Activated T-helper 1 cell treated with anti-CD3 and anti-CD28 coated beads, Interleukin-2, amount 50 U/mL, for 16 hours (primary cell): ENCODE measurements around the gene PATL2.
"Not testable (repeated sequence)": the region's sequence is repeated elsewhere in the genome, so short reads cannot be mapped to it uniquely, and the experiment has no call there.

Experiments used
- DNase-seq, 2 donors: peaks; one replicate each; pipeline ENCODE4 v3.0.0-alpha.2; 2020; ENCODE audit warnings: low read depth in 1 of 2, low spot score in 1 of 2

PATL2 gene

GRCh38 chr15:44719293-44719999 is 8.3 kb upstream of the PATL2 start:
- no peak for DNase-seq

GRCh38 chr15:44718927-44719292 is 7.8 kb upstream of the PATL2 start:
- no peak for DNase-seq

DNA sequence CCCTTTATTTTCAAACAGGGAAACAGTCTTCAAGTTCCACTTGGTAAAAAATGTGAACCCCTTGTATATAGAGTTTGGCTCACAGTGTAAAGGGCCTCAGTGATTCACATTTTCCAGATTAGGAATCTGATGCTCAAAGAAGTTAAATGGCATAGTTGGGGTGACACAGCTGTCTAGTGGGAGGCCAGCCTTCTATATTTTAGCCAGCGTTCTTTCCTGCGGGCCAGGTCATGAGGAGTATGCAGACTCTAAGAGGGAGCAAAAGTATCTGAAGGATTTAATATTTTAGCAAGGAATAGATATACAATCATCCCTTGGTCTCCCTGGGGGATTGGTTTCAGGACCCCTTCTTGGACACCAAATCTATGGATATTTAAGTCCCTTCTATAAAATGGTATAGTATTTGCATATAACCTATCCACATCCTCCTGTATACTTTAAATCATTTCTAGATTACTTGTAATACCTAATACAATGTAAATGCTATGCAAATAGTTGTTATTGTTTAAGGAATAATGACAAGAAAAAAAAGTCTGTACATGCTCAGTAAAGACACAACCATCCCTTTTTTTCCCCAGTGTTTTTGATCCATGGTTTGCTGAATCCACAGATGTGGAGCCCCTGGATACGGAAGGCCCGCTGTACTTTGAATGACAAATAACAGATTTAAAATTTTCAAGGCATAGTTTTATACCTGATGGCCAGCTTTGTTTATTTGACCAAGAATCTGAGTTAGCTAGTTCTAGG is 7.2 kb upstream of the PATL2 start:
- DNase-seq, result no peak

- DNase-seq, result no peak
Measured at GRCh38 chr15:44716983-44717602, 6.0 kb upstream of the PATL2 start.

GRCh38 chr15:44715797-44716334 is 4.7 kb upstream of the PATL2 start:
- no peak for DNase-seq

GRCh38 chr15:44715142-44715796 is 4.1 kb upstream of the PATL2 start:
- no peak for DNase-seq

DNA sequence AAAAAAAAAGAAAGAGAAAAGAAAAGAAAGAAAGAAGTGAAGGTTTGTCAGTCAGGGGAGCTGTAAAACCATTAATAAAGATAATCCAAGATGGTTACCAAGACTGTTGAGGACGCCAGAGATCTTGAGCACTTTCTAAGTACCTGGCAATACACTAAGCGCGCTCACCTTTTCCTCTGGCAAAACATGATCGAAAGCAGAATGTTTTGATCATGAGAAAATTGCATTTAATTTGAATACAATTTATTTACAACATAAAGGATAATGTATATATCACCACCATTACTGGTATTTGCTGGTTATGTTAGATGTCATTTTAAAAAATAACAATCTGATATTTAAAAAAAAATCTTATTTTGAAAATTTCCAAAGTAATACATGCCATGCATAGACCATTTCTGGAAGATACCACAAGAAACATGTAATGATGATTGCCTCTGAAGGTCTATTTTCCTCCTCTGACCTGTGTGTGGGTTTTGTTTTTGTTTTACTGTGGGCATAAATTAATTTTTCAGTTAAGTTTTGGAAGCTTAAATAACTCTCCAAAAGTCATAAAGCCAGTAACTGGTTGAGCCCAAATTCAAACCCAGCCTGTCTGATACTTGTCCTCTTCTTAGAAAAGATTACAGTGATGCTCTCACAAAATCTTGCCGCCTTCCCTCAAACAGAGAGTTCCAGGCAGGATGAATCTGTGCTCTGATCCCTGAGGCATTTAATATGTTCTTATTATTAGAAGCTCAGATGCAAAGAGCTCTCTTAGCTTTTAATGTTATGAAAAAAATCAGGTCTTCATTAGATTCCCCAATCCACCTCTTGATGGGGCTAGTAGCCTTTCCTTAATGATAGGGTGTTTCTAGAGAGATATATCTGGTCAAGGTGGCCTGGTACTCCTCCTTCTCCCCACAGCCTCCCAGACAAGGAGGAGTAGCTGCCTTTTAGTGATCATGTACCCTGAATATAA is 2.2 kb upstream of the PATL2 start:
- DNase-seq, result no peak

DNA sequence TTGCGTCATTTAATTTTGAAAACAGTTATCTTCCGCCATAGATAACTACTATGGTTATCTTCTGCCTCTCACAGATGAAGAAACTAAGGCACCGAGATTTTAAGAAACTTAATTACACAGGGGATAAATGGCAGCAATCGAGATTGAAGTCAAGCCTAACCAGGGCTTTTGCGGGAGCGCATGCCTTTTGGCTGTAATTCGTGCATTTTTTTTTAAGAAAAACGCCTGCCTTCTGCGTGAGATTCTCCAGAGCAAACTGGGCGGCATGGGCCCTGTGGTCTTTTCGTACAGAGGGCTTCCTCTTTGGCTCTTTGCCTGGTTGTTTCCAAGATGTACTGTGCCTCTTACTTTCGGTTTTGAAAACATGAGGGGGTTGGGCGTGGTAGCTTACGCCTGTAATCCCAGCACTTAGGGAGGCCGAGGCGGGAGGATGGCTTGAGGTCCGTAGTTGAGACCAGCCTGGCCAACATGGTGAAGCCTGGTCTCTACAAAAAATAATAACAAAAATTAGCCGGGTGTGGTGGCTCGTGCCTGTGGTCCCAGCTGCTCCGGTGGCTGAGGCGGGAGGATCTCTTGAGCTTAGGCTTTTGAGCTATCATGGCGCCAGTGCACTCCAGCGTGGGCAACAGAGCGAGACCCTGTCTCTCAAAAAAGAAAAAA is 1.4 kb upstream of the PATL2 start:
- peak in 1 of 2 donors; percentile 54 for DNase-seq

GRCh38 chr15:44711743-44712345 is 721 bp upstream of the PATL2 start:
- DNase-seq, result peak; percentile 41 to 43

DNA sequence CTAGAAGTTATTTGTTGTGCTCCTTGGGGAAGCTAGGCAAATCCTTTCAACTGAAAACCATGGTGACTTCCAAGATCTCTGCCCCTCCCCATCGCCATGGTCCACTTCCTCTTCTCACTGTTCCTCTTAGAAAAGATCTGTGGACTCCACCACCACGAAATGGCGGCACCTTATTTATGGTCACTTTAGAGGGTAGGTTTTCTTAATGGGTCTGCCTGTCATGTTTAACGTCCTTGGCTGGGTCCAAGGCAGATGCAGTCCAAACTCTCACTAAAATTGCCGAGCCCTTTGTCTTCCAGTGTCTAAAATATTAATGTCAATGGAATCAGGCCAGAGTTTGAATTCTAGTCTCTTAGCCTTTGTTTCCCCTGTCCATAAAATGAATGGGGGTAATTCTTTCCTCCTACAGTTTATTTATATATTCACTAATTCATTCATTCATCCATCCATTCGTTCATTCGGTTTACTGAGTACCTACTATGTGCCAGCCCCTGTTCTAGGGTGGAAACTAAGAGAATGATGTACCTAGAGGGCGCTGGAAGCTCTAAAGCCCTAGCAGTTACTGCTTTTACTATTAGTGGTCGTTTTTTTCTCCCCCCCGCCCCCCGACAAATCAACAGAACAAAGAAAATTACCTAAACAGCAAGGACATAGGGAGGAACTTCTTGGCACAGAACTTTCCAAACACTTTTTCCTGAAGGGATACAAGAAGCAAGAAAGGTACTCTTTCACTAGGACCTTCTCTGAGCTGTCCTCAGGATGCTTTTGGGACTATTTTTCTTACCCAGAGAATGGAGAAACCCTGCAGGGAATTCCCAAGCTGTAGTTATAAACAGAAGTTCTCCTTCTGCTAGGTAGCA is 657 bp downstream of the PATL2 start:
- DNase-seq, result no peak

- no peak for DNase-seq
Measured at GRCh38 chr15:44706946-44707636, 4.0 kb downstream of the PATL2 start.

DNA sequence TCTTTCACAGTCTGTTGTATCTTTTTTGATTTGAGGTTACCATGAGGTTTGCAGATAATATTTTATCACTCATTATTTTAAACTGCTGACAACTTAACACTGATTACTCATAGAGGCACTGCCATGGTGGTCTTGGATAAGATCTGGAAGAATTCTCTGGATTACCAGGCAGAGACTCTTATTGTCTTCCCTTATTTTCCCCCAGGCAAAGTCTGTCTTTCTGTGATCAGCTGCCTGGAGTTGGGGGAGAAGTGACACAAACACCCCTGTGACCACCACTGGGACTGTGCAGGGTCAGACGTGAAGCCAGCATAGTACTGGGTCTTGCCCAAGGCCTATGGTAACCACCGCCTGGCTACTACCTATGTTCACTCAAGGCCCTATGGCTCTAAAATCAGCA is 4.7 kb downstream of the PATL2 start:
- DNase-seq, result no peak

GRCh38 chr15:44705986-44706385 is 5.1 kb downstream of the PATL2 start:
- DNase-seq, result no peak

GRCh38 chr15:44700676-44701075 is 10.4 kb downstream of the PATL2 start:
- not testable (repeated sequence) for DNase-seq

DNA sequence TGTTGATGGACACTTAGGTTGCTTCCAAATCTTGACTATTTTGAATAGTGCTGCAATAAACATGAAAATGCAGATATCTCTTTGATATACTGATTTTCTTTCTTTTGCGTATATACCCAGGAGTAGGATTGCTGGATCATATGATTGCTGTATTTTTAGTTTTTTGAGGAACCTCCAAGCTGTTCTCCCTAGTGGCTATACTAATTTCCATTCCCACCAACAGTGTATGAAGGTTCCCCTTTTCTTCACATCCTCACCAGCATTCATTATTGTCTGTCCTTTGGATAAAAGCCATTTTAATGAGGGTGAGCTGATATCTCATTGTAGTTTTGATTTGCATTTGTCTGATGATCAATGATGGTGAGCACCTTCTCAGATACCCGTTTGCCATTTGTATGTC is 12.5 kb downstream of the PATL2 start:
- no peak for DNase-seq

DNA sequence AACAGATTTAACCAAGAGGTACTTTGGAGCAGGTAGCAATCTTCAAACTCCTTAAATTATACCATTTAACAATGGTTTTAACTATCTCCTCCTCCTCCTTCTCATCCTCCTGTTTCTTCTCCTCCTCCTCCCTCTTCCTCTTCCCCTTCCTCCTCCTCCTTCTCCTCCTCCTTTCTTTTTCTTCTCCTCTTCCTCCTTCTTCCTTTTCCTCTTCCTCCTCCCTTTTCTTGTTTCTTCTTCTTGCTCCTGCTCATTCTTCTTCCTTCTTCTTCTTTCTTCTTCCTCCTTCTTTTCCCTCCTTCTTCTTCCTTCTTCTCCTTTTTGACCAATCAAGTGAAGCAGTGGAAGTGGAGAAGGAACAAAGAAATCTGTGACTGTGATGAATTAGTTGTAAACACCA is 14.1 kb downstream of the PATL2 start:
- DNase-seq, result no peak

GRCh38 chr15:44695294-44695693 is 15.8 kb downstream of the PATL2 start:
- DNase-seq, result no peak

DNA sequence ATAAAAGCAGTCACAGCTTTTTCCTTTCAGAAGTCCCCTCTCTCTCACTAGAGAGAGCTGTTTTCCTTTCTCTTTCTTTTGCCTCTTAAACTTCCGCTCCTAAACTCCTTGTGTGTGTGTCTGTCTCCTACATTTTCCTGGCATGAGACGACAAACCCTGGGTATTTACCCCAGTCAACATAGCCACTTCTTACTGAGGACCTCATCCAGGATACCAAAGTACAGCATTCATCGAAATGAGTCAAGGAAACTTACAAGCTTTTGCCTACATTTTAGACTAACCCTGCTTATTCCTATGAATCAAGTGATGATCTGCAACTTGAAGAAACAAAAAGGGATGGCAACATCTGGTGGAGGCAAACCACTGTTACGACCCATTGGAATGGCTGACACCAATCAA is 16.7 kb downstream of the PATL2 start:
- DNase-seq, result no peak
